Measurements from ENCODE around the gene PHACTR3. TPM values are rescaled to one million over a fixed set of nuclear protein-coding genes. Genes with fewer than 3 reads are reported as not detected.

PHACTR3 gene
- total and polyA plus RNA-seq, 2 of the 8 experiments (the other 6 are each of a cell fraction or from before 2014, with no cell fraction given) = 0.05 to 0.13 TPM

GRCh38 chr20:59656417-59656816, 52.1 kb downstream of the PHACTR3 start:
- Histone ChIP-seq H3K4me3 (ENCODE audit: extremely low read depth in 1 of 4, insufficient read depth in 2 of 4, low read depth in 3 of 4, low read length in 4 of 4) (no peak overlapping the region), H2AFZ (ENCODE audit: low read length) (no peak overlapping the region), H3K9me3 (ENCODE audit: insufficient read depth in 2 of 2, low read depth in 1 of 2, low read length in 1 of 2) (peaks cover 60 to 80% of the 10 kb centered on the region in 2 experiments), H3K79me2 (ENCODE audit: control insufficient read depth in 1 of 2, insufficient read depth in 2 of 2, low read length in 2 of 2) (no peaks in the 10 kb centered on the region), H4K91ac (replicated peaks; ENCODE audit: insufficient read length, low read length) (no peak overlapping the region), H3K9ac (replicated peaks in 1 of 4; ENCODE audit: extremely low read depth in 1 of 4, low read depth in 3 of 4, low read length in 3 of 4) (no peak overlapping the region), H3K36me3 (ENCODE audit: control insufficient read depth in 2 of 4, insufficient read depth in 4 of 4, low read length in 3 of 4) (no peaks in the 10 kb centered on the region), H3K4ac (replicated peaks; ENCODE audit: insufficient read length, low read depth, low read length) (no peak overlapping the region), H2AK5ac (ENCODE audit: low read depth, low read length) (no peak overlapping the region), H3K18ac (ENCODE audit: extremely low read depth, low read length) (no peak overlapping the region), H3K23me2 (ENCODE audit: low read depth, low read length) (no peaks in the 10 kb centered on the region), H3K4me1 (replicated peaks in 1 of 4; ENCODE audit: control insufficient read depth in 3 of 4, insufficient read depth in 4 of 4, low read length in 3 of 4) (no peaks in the 10 kb centered on the region), H4K20me1 (replicated peaks in 1 of 2; ENCODE audit: control insufficient read depth in 1 of 2, insufficient read depth in 2 of 2, low read length in 2 of 2) (no peaks in the 10 kb centered on the region), H2BK120ac (replicated peaks; ENCODE audit: low read depth, low read length) (no peak overlapping the region), H4K8ac (ENCODE audit: extremely low read depth, insufficient read depth, low read length) (no peak overlapping the region), H3K56ac (replicated peaks; ENCODE audit: insufficient read length, low read depth, low read length) (no peak overlapping the region), H4K5ac (ENCODE audit: insufficient read length, low read depth, low read length) (no peak overlapping the region), H3K79me1 (ENCODE audit: low read depth, low read length) (no peaks in the 10 kb centered on the region), H2BK15ac (ENCODE audit: low read length) (no peak overlapping the region), H2BK5ac (ENCODE audit: low read depth, low read length) (no peak overlapping the region), H3K23ac (ENCODE audit: insufficient read length) (no peak overlapping the region), H3K27me3 (replicated peaks in 1 of 4; ENCODE audit: control insufficient read depth in 3 of 4, extremely low read depth in 1 of 4, insufficient read depth in 3 of 4, low read length in 3 of 4) (no peaks in the 10 kb centered on the region), H2BK20ac (ENCODE audit: low read length) (no peak overlapping the region), H2BK12ac (ENCODE audit: low read depth, low read length) (no peak overlapping the region), H3K27ac (ENCODE audit: low read depth, low read length) (no peak overlapping the region), H3K14ac (ENCODE audit: insufficient read length) (no peak overlapping the region), H3K4me2 (ENCODE audit: insufficient read depth in 1 of 2, low read depth in 2 of 2, low read length in 2 of 2) (no peak overlapping the region)
- ChIA-PET CTCF (ENCODE audit: partially characterized antibody) (no interaction called here), POLR2A (ENCODE audit: partially characterized antibody) (no interaction called here)
- FAIRE-seq (no peak), DNase-seq (ENCODE audit: low read depth in 1 of 2, low spot score in 2 of 2) (no peak)
- TF ChIP-seq TEAD4 (IDR thresholded peaks at IDR 0.05; ENCODE audit: low read depth, low read length) (no peak), CBX8 (IDR thresholded peaks at IDR 0.05; ENCODE audit: borderline replicate concordance, low read depth, low read length) (no peak), USF2 (IDR thresholded peaks at IDR 0.05; ENCODE audit: low read length) (no peak), SIX5 (IDR thresholded peaks at IDR 0.05; ENCODE audit: low read depth, low read length) (no peak), RFX5 (IDR thresholded peaks at IDR 0.05; ENCODE audit: borderline replicate concordance, low read depth, low read length) (no peak), BACH1 (IDR thresholded peaks at IDR 0.05; ENCODE audit: low read length) (no peak), CREB1 (IDR thresholded peaks at IDR 0.05) (no peak), GTF2F1 (IDR thresholded peaks at IDR 0.05; ENCODE audit: borderline replicate concordance, low read depth, low read length) (no peak), CHD1 (IDR thresholded peaks at IDR 0.05; ENCODE audit: low read depth, low read length) (no peak), BRCA1 (IDR thresholded peaks at IDR 0.05; ENCODE audit: low read depth, low read length) (no peak), SP1 (IDR thresholded peaks at IDR 0.05; ENCODE audit: low read depth, low read length) (no peak), CTBP2 (IDR thresholded peaks at IDR 0.05; ENCODE audit: borderline replicate concordance, insufficient read depth, insufficient read length, low read length) (no peak), FOSL1 (IDR thresholded peaks at IDR 0.05; ENCODE audit: insufficient read depth, low read depth, low read length) (no peak), ATF3 (IDR thresholded peaks at IDR 0.05; ENCODE audit: insufficient read depth, low read depth, low read length) (no peak), SRF (IDR thresholded peaks at IDR 0.05; ENCODE audit: low read depth, low read length) (no peak), MAFK (IDR thresholded peaks at IDR 0.05; ENCODE audit: low read depth, low read length) (no peak)
